Transverse colon (tissue), 4 donors: ENCODE measurements around the gene LCMT1.

Source experiments
- EP300 ChIP-seq: sonication (generic); formaldehyde crosslinking; IDR thresholded peaks from one replicate; pipeline ENCODE4 v1.6.1; 2017; ENCODE audit warnings: antibody characterized with exemption, low read depth
- POLR2A ChIP-seq: fragments of 450-650 bp; IDR thresholded peaks from one replicate; pipeline ENCODE4 v1.6.1; 2016; ENCODE audit warnings: antibody characterized with exemption, mild to moderate bottlenecking, moderate library complexity
- POLR2AphosphoS5 ChIP-seq, 3 donors: sonication (generic); formaldehyde crosslinking; IDR thresholded peaks; one replicate each; pipeline ENCODE4 v1.6.1; 2016; ENCODE audit warnings: antibody characterized with exemption in 3 of 3
- TF ChIP-seq, protein P1 (sequence below), 5 experiments: fragments of 200-600 bp in 3 of 5; fragments of 450-650 bp in 2 of 5; sonication (generic) in 3 of 5; IDR thresholded peaks; 1 replicate in 2 of 5; 2 replicates in 3 of 5; pipeline ENCODE4 v1.5.1; 2016 to 2017; ENCODE audit warnings: antibody characterized with exemption in 5 of 5, inconsistent platforms in 3 of 5, mild to moderate bottlenecking in 2 of 5, moderate library complexity in 1 of 5

DNA sequence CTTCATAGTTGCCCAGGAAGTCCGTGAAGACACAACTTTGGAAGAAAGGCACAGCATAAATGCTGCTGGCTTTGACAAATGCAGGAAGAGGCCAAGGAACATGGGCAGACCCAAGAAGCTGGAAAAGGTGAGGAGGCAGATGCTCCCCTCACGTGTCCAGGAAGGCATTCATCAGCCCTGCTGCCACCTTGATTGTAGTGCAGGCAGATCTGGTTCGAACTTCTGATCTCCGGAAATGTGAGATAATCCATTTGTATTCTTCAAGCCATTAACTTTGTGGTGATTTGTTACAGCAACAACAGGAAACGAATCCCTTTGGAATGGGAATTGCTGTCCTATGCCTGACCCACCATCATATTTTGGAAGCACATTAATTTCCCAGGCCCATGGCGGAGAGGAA, 28.5 kb upstream of the LCMT1 start:
- TF ChIP-seq, protein P1, sequence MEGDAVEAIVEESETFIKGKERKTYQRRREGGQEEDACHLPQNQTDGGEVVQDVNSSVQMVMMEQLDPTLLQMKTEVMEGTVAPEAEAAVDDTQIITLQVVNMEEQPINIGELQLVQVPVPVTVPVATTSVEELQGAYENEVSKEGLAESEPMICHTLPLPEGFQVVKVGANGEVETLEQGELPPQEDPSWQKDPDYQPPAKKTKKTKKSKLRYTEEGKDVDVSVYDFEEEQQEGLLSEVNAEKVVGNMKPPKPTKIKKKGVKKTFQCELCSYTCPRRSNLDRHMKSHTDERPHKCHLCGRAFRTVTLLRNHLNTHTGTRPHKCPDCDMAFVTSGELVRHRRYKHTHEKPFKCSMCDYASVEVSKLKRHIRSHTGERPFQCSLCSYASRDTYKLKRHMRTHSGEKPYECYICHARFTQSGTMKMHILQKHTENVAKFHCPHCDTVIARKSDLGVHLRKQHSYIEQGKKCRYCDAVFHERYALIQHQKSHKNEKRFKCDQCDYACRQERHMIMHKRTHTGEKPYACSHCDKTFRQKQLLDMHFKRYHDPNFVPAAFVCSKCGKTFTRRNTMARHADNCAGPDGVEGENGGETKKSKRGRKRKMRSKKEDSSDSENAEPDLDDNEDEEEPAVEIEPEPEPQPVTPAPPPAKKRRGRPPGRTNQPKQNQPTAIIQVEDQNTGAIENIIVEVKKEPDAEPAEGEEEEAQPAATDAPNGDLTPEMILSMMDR (IDR thresholded peaks at IDR 0.05): no peak
- TF ChIP-seq EP300 (no peak), POLR2A (no peak), POLR2AphosphoS5 (IDR thresholded peaks at IDR 0.05) (no peak)
